Measurements from ENCODE around the gene DPYD. TPM values are rescaled to one million over a fixed set of nuclear protein-coding genes. Genes with fewer than 3 reads are reported as not detected.

DPYD gene
- total and polyA plus RNA-seq, 7 donors = 2.5 to 7.3 (median 5.1) TPM

DNA sequence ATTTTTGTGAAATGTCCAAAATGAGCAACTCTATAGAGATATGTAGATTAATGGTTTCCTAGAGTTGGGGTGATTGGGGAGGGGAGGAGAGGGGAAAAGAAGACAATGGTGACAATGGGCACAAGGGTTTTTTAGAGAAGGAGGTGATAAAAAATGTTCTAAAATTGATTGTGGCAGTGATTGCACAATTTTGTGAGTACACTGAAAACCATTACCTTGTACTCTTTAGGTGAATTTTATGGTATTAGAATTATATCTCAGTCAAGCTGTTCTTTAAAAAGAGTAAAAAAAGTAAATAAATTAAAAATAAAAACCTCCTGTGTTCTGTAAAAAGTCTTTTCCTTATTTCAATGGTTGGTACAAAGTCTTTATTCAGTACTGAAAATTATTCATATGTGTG lies 869.0 kb downstream of the DPYD start:
- ATAC-seq = no peak

DNA sequence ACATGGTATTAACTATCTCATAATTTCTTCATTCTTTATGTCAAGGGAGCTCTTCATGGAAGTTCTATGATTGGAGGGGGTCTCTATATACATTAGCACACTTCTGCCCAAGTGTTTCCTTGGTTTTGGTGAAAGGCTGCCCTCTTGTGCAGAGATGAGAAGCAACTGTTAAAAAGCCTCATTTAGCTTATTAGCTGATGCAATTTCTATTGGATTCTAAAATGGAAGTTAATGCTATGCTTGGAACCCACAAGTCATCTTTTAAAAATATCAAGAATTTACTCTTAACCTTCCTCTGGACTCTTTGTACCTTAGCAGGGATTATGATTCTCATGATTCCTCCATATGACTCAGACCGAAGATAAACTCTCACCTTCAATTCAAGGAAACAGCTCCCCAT lies 870.3 kb downstream of the DPYD start:
- H3K36me3 ChIP-seq (ENCODE audit: insufficient read depth in 1 of 2, low read depth in 1 of 2) = no peaks in the 10 kb centered on the region

More for the DNA sequence above, 869.0 kb downstream of the DPYD start:
- no peak for DNase-seq
- no peak overlapping the region for H3K27ac ChIP-seq
- H3K27me3 ChIP-seq (ENCODE audit: insufficient read depth in 3 of 3, low read length in 2 of 3) = no peaks in the 10 kb centered on the region
- no peak overlapping the region for H3K4me3 ChIP-seq
- no peaks in the 10 kb centered on the region for H3K36me3 ChIP-seq (ENCODE audit: insufficient read depth in 1 of 2, low read depth in 1 of 2)
- H3K4me1 ChIP-seq = no peaks in the 10 kb centered on the region
- TF ChIP-seq CTCF (IDR thresholded peaks at IDR 0.05) = no peak
- H3K9me3 ChIP-seq = peaks cover 4% of the 10 kb centered on the region
- intact Hi-C loops (cut with DNase I) = no loop called here

GRCh38 chr1:97047421-97047793 lies 873.4 kb downstream of the DPYD start:
- ATAC-seq = no peak
- no peaks in the 10 kb centered on the region for H3K4me1 ChIP-seq
- no peak for TF ChIP-seq CTCF (IDR thresholded peaks at IDR 0.05)
- no peaks in the 10 kb centered on the region for H3K9me3 ChIP-seq
- H3K4me3 ChIP-seq = no peak overlapping the region
- no peaks in the 10 kb centered on the region for H3K27me3 ChIP-seq (ENCODE audit: insufficient read depth in 3 of 3, low read length in 2 of 3)
- H3K36me3 ChIP-seq (ENCODE audit: insufficient read depth in 1 of 2, low read depth in 1 of 2) = no peaks in the 10 kb centered on the region
- no peak overlapping the region for H3K27ac ChIP-seq
- intact Hi-C loops (cut with DNase I) = no loop called here
- no peak for DNase-seq
- WGBS, 3 donors = 58 to 62% (median 60%) methylated on average over 2 of the region's 2 CpGs

More for the DNA sequence above, 870.3 kb downstream of the DPYD start:
- TF ChIP-seq CTCF (IDR thresholded peaks at IDR 0.05) = no peak
- WGBS, 3 donors = 94 to 98% (median 97%) methylated on average over 1 of the region's 1 CpG
- Histone ChIP-seq H3K4me3 (no peak overlapping the region), H3K27ac (no peak overlapping the region), H3K9me3 (no peaks in the 10 kb centered on the region), H3K27me3 (ENCODE audit: insufficient read depth in 3 of 3, low read length in 2 of 3) (no peaks in the 10 kb centered on the region), H3K4me1 (no peaks in the 10 kb centered on the region)
- ATAC-seq = no peak
- intact Hi-C loops (cut with DNase I) = no loop called here
- no peak for DNase-seq

DNA sequence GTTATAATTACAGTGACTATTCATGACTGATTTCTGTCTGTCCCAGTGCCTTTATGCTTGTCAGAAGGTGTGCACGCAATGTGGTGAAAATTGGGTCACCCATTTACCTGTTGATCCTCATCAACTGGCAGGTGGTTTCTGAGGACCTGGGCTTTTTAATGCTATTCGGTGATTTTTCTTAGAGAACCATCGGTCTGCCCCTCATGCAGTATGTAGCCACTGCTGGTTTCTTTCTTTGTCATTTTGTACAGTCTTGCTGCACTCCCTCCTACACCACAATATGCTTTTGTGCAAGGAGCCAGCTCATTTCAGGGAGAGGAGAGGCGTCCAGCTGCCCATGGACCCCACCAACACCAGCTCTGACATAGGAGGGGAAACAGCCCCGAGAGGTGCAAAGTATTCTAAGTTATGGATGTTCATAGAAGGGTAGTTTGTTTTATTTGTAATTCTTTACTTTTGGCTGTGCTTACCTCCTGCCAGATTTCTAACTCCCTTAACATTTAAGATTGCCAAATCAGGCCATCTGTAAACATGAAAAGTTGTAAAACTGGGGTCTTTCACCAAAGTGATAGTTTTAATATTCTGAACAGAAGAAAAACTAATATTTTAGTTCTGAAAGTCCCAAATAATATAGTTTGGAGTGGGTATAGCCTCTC lies 873.9 kb downstream of the DPYD start:
- WGBS, 3 donors = 83 to 88% (median 87%) methylated on average over 5 of the region's 5 CpGs
- intact Hi-C loops (cut with DNase I) = no loop called here
- TF ChIP-seq CTCF (IDR thresholded peaks at IDR 0.05) = no peak
- H3K9me3 ChIP-seq = no peaks in the 10 kb centered on the region
- no peaks in the 10 kb centered on the region for H3K36me3 ChIP-seq (ENCODE audit: insufficient read depth in 1 of 2, low read depth in 1 of 2)
- no peak for DNase-seq
- no peaks in the 10 kb centered on the region for H3K27me3 ChIP-seq (ENCODE audit: insufficient read depth in 3 of 3, low read length in 2 of 3)
- H3K4me3 ChIP-seq = no peak overlapping the region
- H3K27ac ChIP-seq = no peak overlapping the region
- no peaks in the 10 kb centered on the region for H3K4me1 ChIP-seq
- ATAC-seq = no peak

Measured in psoas muscle (tissue), 8 donors.